Measurements from ENCODE around the gene VTI1A.

DNA sequence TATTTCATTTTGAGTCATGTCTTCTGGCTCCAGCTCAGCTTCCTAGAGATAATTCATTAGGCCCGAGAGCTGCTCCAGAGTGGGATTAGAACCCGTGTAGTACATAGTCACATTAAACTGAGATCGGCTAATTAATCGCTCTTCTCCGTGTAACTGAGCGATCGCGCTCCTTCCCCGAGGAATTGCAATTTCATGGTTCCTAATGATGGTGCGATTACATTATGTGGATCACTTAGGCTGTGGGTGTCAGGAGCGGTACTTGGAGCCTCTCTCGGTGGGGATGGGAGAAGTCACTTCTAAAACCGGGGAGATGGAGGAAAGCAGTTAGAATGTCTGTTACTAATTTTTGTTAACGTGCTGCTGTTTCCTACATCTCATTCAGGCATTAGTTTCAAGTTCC lies 380.1 kb downstream of the VTI1A start:
- TF ChIP-seq, protein P1, sequence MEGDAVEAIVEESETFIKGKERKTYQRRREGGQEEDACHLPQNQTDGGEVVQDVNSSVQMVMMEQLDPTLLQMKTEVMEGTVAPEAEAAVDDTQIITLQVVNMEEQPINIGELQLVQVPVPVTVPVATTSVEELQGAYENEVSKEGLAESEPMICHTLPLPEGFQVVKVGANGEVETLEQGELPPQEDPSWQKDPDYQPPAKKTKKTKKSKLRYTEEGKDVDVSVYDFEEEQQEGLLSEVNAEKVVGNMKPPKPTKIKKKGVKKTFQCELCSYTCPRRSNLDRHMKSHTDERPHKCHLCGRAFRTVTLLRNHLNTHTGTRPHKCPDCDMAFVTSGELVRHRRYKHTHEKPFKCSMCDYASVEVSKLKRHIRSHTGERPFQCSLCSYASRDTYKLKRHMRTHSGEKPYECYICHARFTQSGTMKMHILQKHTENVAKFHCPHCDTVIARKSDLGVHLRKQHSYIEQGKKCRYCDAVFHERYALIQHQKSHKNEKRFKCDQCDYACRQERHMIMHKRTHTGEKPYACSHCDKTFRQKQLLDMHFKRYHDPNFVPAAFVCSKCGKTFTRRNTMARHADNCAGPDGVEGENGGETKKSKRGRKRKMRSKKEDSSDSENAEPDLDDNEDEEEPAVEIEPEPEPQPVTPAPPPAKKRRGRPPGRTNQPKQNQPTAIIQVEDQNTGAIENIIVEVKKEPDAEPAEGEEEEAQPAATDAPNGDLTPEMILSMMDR (IDR thresholded peaks at IDR 0.05) = no peak
- no peak for TF ChIP-seq EP300 (IDR thresholded peaks at IDR 0.05)
- no peak for TF ChIP-seq POLR2A (IDR thresholded peaks at IDR 0.05)

All from upper lobe of left lung (tissue), 4 donors.